OCI-LY1 (cell line): ENCODE results near the gene COG4.

Source experiments
- H2AFZ ChIP-seq: fragments of 200-600 bp; sonication (generic), shearing (Covaris generic); 2 replicates; pipeline ENCODE4 v1.6.0; 2014; ENCODE audit warnings: antibody characterized with exemption, mild to moderate bottlenecking, low read length
- H3F3A ChIP-seq: fragments of 200-600 bp; sonication (generic), shearing (Covaris generic); 2 replicates; pipeline ENCODE4 v1.6.0; 2014; ENCODE audit warnings: mild to moderate bottlenecking, antibody characterized with exemption, low read length, moderate library complexity; ENCODE audit not compliant: insufficient read depth
- H3K27ac ChIP-seq: fragments of 200-600 bp; sonication (generic); 2 replicates; pipeline ENCODE4 v1.5.1; 2014; ENCODE audit warnings: low read length, mixed run types, mild to moderate bottlenecking, low read depth; ENCODE audit not compliant: poor library complexity, severe bottlenecking
- H3K27me3 ChIP-seq: fragments of 200-600 bp; sonication (generic); 2 replicates; pipeline ENCODE4 v1.6.0; 2014; ENCODE audit warnings: antibody characterized with exemption, mild to moderate bottlenecking, low read length, moderate library complexity; ENCODE audit not compliant: insufficient read depth
- H3K36me3 ChIP-seq: fragments of 200-600 bp; sonication (generic); 2 replicates; pipeline ENCODE4 v1.6.1; 2014; ENCODE audit warnings: mild to moderate bottlenecking, antibody characterized with exemption, low read length, moderate library complexity, mixed read lengths; ENCODE audit not compliant: insufficient read depth
- H3K4me1 ChIP-seq: fragments of 200-600 bp; sonication (generic); 2 replicates; pipeline ENCODE4 v1.5.1; 2014; ENCODE audit warnings: mild to moderate bottlenecking, low read length, moderate library complexity; ENCODE audit not compliant: insufficient read depth, severe bottlenecking
- H3K4me2 ChIP-seq: fragments of 200-600 bp; sonication (generic), shearing (Covaris generic); 2 replicates; pipeline ENCODE4 v1.6.1; 2014; ENCODE audit warnings: low read length
- H3K4me3 ChIP-seq: fragments of 200-600 bp; sonication (generic); 2 replicates; pipeline ENCODE4 v1.5.1; 2014; ENCODE audit warnings: low read length, low read depth, mild to moderate bottlenecking, mixed read lengths; ENCODE audit not compliant: poor library complexity, severe bottlenecking
- H3K79me2 ChIP-seq: fragments of 200-600 bp; shearing (Covaris generic); 2 replicates; pipeline ENCODE4 v1.6.1; 2016; ENCODE audit warnings: mixed run types, low read length, mixed read lengths; ENCODE audit not compliant: insufficient read depth
- H3K9ac ChIP-seq: fragments of 200-600 bp; sonication (generic), shearing (Covaris generic); 2 replicates; pipeline ENCODE4 v1.6.1; 2014; ENCODE audit warnings: mild to moderate bottlenecking, low read length, mixed read lengths
- H3K9me2 ChIP-seq: fragments of 200-600 bp; sonication (generic), shearing (Covaris generic); 2 replicates; pipeline ENCODE4 v1.6.1; 2014; ENCODE audit warnings: low read depth, mild to moderate bottlenecking, low read length, mixed read lengths
- H3K9me3 ChIP-seq: fragments of 200-600 bp; shearing (Covaris generic); 2 replicates; pipeline ENCODE4 v1.6.1; 2014; ENCODE audit warnings: low read length, mixed read lengths
- H4K20me1 ChIP-seq: fragments of 200-600 bp; sonication (generic), shearing (Covaris generic); 2 replicates; pipeline ENCODE4 v1.6.0; 2016; ENCODE audit warnings: mild to moderate bottlenecking, low read length; ENCODE audit not compliant: insufficient read depth
- EZH2 ChIP-seq: fragments of 200-600 bp; sonication (generic), shearing (Covaris generic); IDR thresholded peaks from 2 replicates; pipeline ENCODE4 v1.8.0; 2017; ENCODE audit warnings: borderline replicate concordance, mixed run types, mild to moderate bottlenecking, antibody characterized with exemption, low read length, moderate library complexity, mixed read lengths
- TF ChIP-seq, protein P1 (sequence below): fragments of 200-600 bp; sonication (generic), shearing (Covaris generic); IDR thresholded peaks from 2 replicates; pipeline ENCODE4 v1.5.1; 2017; ENCODE audit warnings: mild to moderate bottlenecking, antibody characterized with exemption, low read length, moderate library complexity, mixed read lengths

The COG4 gene

DNA sequence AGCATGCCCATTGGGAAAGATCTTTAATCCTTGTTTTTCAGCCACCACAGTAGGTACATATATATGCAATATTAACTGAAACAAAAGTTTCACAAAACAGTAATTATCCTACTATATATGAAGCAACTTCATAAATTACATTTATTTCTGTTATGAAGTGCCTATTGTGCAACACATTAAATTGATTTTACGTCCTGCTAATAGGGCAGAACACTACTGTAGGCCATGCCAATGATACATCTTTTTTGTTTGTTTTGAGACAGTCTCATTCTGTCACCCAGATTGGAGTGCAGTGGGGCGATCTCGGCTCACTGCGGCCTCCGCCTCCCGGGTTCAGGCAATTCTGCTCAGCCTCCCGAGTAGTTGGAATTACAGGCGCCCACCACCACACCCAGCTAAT lies 29.3 kb upstream of the COG4 start:
- Histone ChIP-seq H3K4me2 (no peak overlapping the region), H3F3A (0 out of 2 replicates have a peak, but pooled peaks cover 2% of the 10 kb centered on the region), H2AFZ (no peak overlapping the region), H3K9ac (no peak overlapping the region), H3K36me3 (peaks cover 100% of the 10 kb centered on the region), H4K20me1 (peaks cover 10% of the 10 kb centered on the region), H3K27me3 (no peaks in the 10 kb centered on the region), H3K9me3 (no peaks in the 10 kb centered on the region), H3K4me3 (no peak overlapping the region), H3K27ac (no peak overlapping the region), H3K4me1 (no peaks in the 10 kb centered on the region), H3K79me2 (peaks cover 28% of the 10 kb centered on the region; the same call in 1 of the 2 replicates), H3K9me2 (no peaks in the 10 kb centered on the region)
- TF ChIP-seq, protein P1, sequence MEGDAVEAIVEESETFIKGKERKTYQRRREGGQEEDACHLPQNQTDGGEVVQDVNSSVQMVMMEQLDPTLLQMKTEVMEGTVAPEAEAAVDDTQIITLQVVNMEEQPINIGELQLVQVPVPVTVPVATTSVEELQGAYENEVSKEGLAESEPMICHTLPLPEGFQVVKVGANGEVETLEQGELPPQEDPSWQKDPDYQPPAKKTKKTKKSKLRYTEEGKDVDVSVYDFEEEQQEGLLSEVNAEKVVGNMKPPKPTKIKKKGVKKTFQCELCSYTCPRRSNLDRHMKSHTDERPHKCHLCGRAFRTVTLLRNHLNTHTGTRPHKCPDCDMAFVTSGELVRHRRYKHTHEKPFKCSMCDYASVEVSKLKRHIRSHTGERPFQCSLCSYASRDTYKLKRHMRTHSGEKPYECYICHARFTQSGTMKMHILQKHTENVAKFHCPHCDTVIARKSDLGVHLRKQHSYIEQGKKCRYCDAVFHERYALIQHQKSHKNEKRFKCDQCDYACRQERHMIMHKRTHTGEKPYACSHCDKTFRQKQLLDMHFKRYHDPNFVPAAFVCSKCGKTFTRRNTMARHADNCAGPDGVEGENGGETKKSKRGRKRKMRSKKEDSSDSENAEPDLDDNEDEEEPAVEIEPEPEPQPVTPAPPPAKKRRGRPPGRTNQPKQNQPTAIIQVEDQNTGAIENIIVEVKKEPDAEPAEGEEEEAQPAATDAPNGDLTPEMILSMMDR, result no peak

GRCh38 chr16:70551788-70552187 lies 28.4 kb upstream of the COG4 start:
- no peaks in the 10 kb centered on the region for H3K9me3 ChIP-seq
- H3F3A ChIP-seq, result 0 out of 2 replicates have a peak, but pooled peaks cover 2% of the 10 kb centered on the region
- no peak overlapping the region for H3K4me2 ChIP-seq
- no peak overlapping the region for H3K9ac ChIP-seq
- H3K4me3 ChIP-seq, result no peak overlapping the region
- peaks cover 100% of the 10 kb centered on the region for H3K36me3 ChIP-seq
- H3K27me3 ChIP-seq, result no peaks in the 10 kb centered on the region
- H3K27ac ChIP-seq, result no peak overlapping the region
- H4K20me1 ChIP-seq, result peaks cover 10% of the 10 kb centered on the region
- no peak overlapping the region for H2AFZ ChIP-seq
- peaks cover 28% of the 10 kb centered on the region; the same call in 1 of the 2 replicates for H3K79me2 ChIP-seq
- no peaks in the 10 kb centered on the region for H3K4me1 ChIP-seq
- TF ChIP-seq EZH2, result no peak
- TF ChIP-seq, protein P1, result no peak
- no peaks in the 10 kb centered on the region for H3K9me2 ChIP-seq

DNA sequence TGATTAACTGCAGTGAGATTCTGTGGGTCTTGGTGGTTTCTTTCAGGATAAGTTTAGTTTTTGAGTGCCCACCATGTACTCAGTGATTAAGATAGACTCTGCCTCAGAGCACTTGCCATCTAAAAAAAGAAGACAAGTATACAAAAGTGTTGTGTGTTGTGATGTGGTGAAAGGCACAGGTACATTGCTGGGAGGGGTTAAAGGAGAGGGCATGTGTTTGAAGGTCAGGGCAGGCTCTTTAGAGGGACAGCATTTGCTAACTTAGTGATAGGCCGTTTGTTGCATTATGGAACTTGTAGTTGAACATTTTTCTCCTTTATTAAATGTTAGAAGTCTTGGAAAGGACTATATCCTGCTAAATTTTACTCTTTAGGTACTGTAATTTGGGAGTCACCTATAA lies 26.7 kb upstream of the COG4 start:
- no peak overlapping the region for H3K4me2 ChIP-seq
- no peaks in the 10 kb centered on the region for H3K4me1 ChIP-seq
- H3F3A ChIP-seq, result 0 out of 2 replicates have a peak, but pooled peaks cover 2% of the 10 kb centered on the region
- H3K36me3 ChIP-seq, result peaks cover 100% of the 10 kb centered on the region
- no peak overlapping the region for H3K4me3 ChIP-seq
- peaks cover 13% of the 10 kb centered on the region for H4K20me1 ChIP-seq
- no peak overlapping the region for H3K9ac ChIP-seq
- no peak overlapping the region for H2AFZ ChIP-seq
- TF ChIP-seq EZH2, result no peak
- TF ChIP-seq, protein P1, result no peak
- H3K79me2 ChIP-seq, result peaks cover 28% of the 10 kb centered on the region; the same call in 1 of the 2 replicates
- H3K9me3 ChIP-seq, result no peaks in the 10 kb centered on the region
- H3K27ac ChIP-seq, result no peak overlapping the region
- H3K9me2 ChIP-seq, result no peaks in the 10 kb centered on the region
- no peaks in the 10 kb centered on the region for H3K27me3 ChIP-seq
